Mesothelial cell of epicardium (in vitro differentiated cells): Measurements from ENCODE around the gene RPL22L1. TPM values are rescaled to one million over a fixed set of nuclear protein-coding genes. Genes with fewer than 3 reads are reported as not detected.
A peak's percentile ranks its signal among the peaks of the same experiment; 100 is the strongest.

Source experiments
- DNase-seq, 2 experiments: peaks; one replicate each; pipeline ENCODE4 v3.0.0; 2021; ENCODE audit warnings: low spot score in 2 of 2; ENCODE audit not compliant: unreplicated experiment in 2 of 2
- H3K27ac Mint-ChIP-seq: 2 replicates; pipeline ENCODE4 v1.8.0; 2021; ENCODE audit warnings: mixed read lengths
- H3K27me3 Mint-ChIP-seq: 2 replicates; pipeline ENCODE4 v1.8.0; 2021; ENCODE audit warnings: low read depth, mixed read lengths
- H3K36me3 Mint-ChIP-seq: 2 replicates; pipeline ENCODE4 v1.8.0; 2021; ENCODE audit warnings: mixed read lengths
- H3K4me1 Mint-ChIP-seq: 2 replicates; pipeline ENCODE4 v1.8.0; 2021; ENCODE audit warnings: mixed read lengths
- H3K4me3 Mint-ChIP-seq: 2 replicates; pipeline ENCODE4 v1.8.0; 2021; ENCODE audit warnings: mild to moderate bottlenecking, moderate library complexity, mixed read lengths
- H3K9me3 Mint-ChIP-seq: 2 replicates; pipeline ENCODE4 v1.8.0; 2021; ENCODE audit warnings: mixed read lengths
- CTCF ChIP-seq: fragments of 200-600 bp; sonication (generic); IDR thresholded peaks from one replicate; pipeline ENCODE4 v1.5.0; 2021; ENCODE audit warnings: antibody characterized with exemption; ENCODE audit not compliant: unreplicated experiment
- total RNA-seq: library from RNA; stranded (reverse); gene quantifications from 3 replicates; pipeline ENCODE4 v1.2.1, GENCODE V29; 2021

Gene RPL22L1
- total RNA-seq, 1 donor from 2014 or later = 97.6 TPM

GRCh38 chr3:170844377-170844776 is 25.6 kb downstream of the RPL22L1 start:
- Mint-ChIP-seq H3K36me3 (no peaks in the 10 kb centered on the region), H3K27me3 (no peaks in the 10 kb centered on the region), H3K4me1 (peaks cover 34% of the 10 kb centered on the region), H3K4me3 (no peak overlapping the region), H3K9me3 (peaks cover 11% of the 10 kb centered on the region), H3K27ac (no peak overlapping the region)
- no peak for TF ChIP-seq CTCF
- no peak for DNase-seq

- TF ChIP-seq CTCF = no peak
- Mint-ChIP-seq H3K27ac (peak overlapping the region; percentile 76), H3K9me3 (peaks cover 15% of the 10 kb centered on the region), H3K4me1 (peaks cover 45% of the 10 kb centered on the region), H3K36me3 (no peaks in the 10 kb centered on the region), H3K4me3 (no peak overlapping the region), H3K27me3 (no peaks in the 10 kb centered on the region)
- no peak for DNase-seq
Observed at GRCh38 chr3:170840291-170840859, 29.6 kb downstream of the RPL22L1 start.

- Mint-ChIP-seq H3K36me3 (no peaks in the 10 kb centered on the region), H3K4me3 (no peak overlapping the region), H3K4me1 (peaks cover 49% of the 10 kb centered on the region), H3K9me3 (peaks cover 12% of the 10 kb centered on the region), H3K27ac (peak overlapping the region; percentile 76), H3K27me3 (no peaks in the 10 kb centered on the region)
- TF ChIP-seq CTCF = no peak
- DNase-seq = no peak
Observed at GRCh38 chr3:170839518-170840100, 30.4 kb downstream of the RPL22L1 start.

GRCh38 chr3:170836491-170836890 is 33.5 kb downstream of the RPL22L1 start:
- no peak overlapping the region for H3K4me3 Mint-ChIP-seq
- H3K27me3 Mint-ChIP-seq = no peaks in the 10 kb centered on the region
- no peak for DNase-seq
- no peaks in the 10 kb centered on the region for H3K36me3 Mint-ChIP-seq
- H3K9me3 Mint-ChIP-seq = peaks cover 4% of the 10 kb centered on the region
- no peak for TF ChIP-seq CTCF
- peaks cover 36% of the 10 kb centered on the region for H3K4me1 Mint-ChIP-seq
- H3K27ac Mint-ChIP-seq = no peak overlapping the region

GRCh38 chr3:170835336-170835735 is 34.7 kb downstream of the RPL22L1 start:
- DNase-seq = no peak
- Mint-ChIP-seq H3K27ac (no peak overlapping the region), H3K36me3 (no peaks in the 10 kb centered on the region), H3K9me3 (peaks cover 4% of the 10 kb centered on the region), H3K27me3 (no peaks in the 10 kb centered on the region), H3K4me3 (no peak overlapping the region), H3K4me1 (peaks cover 28% of the 10 kb centered on the region)
- TF ChIP-seq CTCF = no peak

GRCh38 chr3:170830580-170830979 is 39.4 kb downstream of the RPL22L1 start:
- Mint-ChIP-seq H3K36me3 (no peaks in the 10 kb centered on the region), H3K27ac (no peak overlapping the region), H3K27me3 (no peaks in the 10 kb centered on the region), H3K4me3 (no peak overlapping the region), H3K4me1 (peaks cover 15% of the 10 kb centered on the region), H3K9me3 (no peaks in the 10 kb centered on the region)
- no peak for TF ChIP-seq CTCF
- no peak for DNase-seq
